ENCODE results near the gene DIPK2B.

DIPK2B gene

GRCh38 chrX:45164021-45164621 lies 36.6 kb downstream of the DIPK2B start:
- DNase-seq (ENCODE audit: low read depth in 1 of 2, low spot score in 1 of 2), result no peak

GRCh38 chrX:45157647-45158046 lies 43.0 kb downstream of the DIPK2B start:
- DNase-seq (ENCODE audit: low read depth in 1 of 2, low spot score in 1 of 2), result no peak

- no peak for DNase-seq (ENCODE audit: low read depth in 1 of 2, low spot score in 1 of 2)
Measured at GRCh38 chrX:45154462-45154861, 46.2 kb downstream of the DIPK2B start.

GRCh38 chrX:45154033-45154360 lies 46.7 kb downstream of the DIPK2B start:
- no peak for DNase-seq (ENCODE audit: low read depth in 1 of 2, low spot score in 1 of 2)

All from activated CD4-positive, alpha-beta T cell treated with anti-CD3 and anti-CD28 coated beads, Interleukin-2, amount 50 U/mL, for 24 hours (primary cell).